Brain microvascular endothelial cell (primary cell): ENCODE measurements around the gene NINJ2.

Source experiments
- DNase-seq: peaks from one replicate; pipeline ENCODE4 v3.0.0-alpha.2; 2020
- H3K27ac ChIP-seq: fragments of 250-450 bp; sonication (Bioruptor Pico); 2 replicates; pipeline ENCODE4 v1.5.1; 2020; ENCODE audit warnings: mild to moderate bottlenecking, moderate library complexity
- H3K27me3 ChIP-seq: fragments of 250-450 bp; sonication (Bioruptor Pico); replicated peaks from 2 replicates; pipeline ENCODE4 v1.5.1; 2020; ENCODE audit warnings: mild to moderate bottlenecking
- H3K36me3 ChIP-seq: fragments of 250-450 bp; sonication (Bioruptor Pico); replicated peaks from 2 replicates; pipeline ENCODE4 v1.5.1; 2020; ENCODE audit warnings: mild to moderate bottlenecking
- H3K4me3 ChIP-seq: 2 replicates; pipeline ENCODE4 v1.5.1; 2011; ENCODE audit warnings: low read depth, mild to moderate bottlenecking, control low read depth, low read length, moderate library complexity
- CTCF ChIP-seq: IDR thresholded peaks from 2 replicates; pipeline ENCODE4 v1.5.1; 2011; ENCODE audit warnings: low read depth, mild to moderate bottlenecking, moderate library complexity, low read length, control low read depth, inconsistent platforms; ENCODE audit errors: missing control alignments
- in situ Hi-C: cut with HindIII; loops from 2 replicates; pipeline ENCODE4 v1.10.0; 2017; ENCODE audit warnings: low sequenced_read_pairs, low pct_ligation_motif_present

NINJ2 gene

GRCh38 chr12:611721-612120 lies 51.5 kb downstream of the NINJ2 start:
- Histone ChIP-seq H3K27me3 (no peaks in the 10 kb centered on the region), H3K36me3 (no peaks in the 10 kb centered on the region), H3K4me3 (no peak overlapping the region), H3K27ac (no peak overlapping the region)
- no peak for TF ChIP-seq CTCF
- in situ Hi-C loops, result no loop called here
- no peak for DNase-seq

GRCh38 chr12:608921-609320 lies 54.3 kb downstream of the NINJ2 start:
- in situ Hi-C loops, result no loop called here
- no peak for TF ChIP-seq CTCF
- H3K4me3 ChIP-seq, result no peak overlapping the region
- DNase-seq, result no peak
- no peaks in the 10 kb centered on the region for H3K27me3 ChIP-seq
- no peaks in the 10 kb centered on the region for H3K36me3 ChIP-seq
- no peak overlapping the region for H3K27ac ChIP-seq

GRCh38 chr12:608413-608812 lies 54.8 kb downstream of the NINJ2 start:
- Histone ChIP-seq H3K27me3 (no peaks in the 10 kb centered on the region), H3K4me3 (no peak overlapping the region), H3K36me3 (no peaks in the 10 kb centered on the region), H3K27ac (no peak overlapping the region)
- DNase-seq, result no peak
- in situ Hi-C loops, result no loop called here
- no peak for TF ChIP-seq CTCF

GRCh38 chr12:607541-608001 lies 55.7 kb downstream of the NINJ2 start:
- H3K27ac ChIP-seq, result no peak overlapping the region
- no peak for DNase-seq
- in situ Hi-C loops, result no loop called here
- no peak overlapping the region for H3K4me3 ChIP-seq
- TF ChIP-seq CTCF, result no peak
- no peaks in the 10 kb centered on the region for H3K27me3 ChIP-seq
- H3K36me3 ChIP-seq, result no peaks in the 10 kb centered on the region

GRCh38 chr12:604956-605355 lies 58.3 kb downstream of the NINJ2 start:
- no peak for TF ChIP-seq CTCF
- Histone ChIP-seq H3K36me3 (no peaks in the 10 kb centered on the region), H3K27ac (no peak overlapping the region), H3K4me3 (no peak overlapping the region), H3K27me3 (no peaks in the 10 kb centered on the region)
- in situ Hi-C loops, result no loop called here
- DNase-seq, result no peak

- no peak for DNase-seq
- Histone ChIP-seq H3K36me3 (no peaks in the 10 kb centered on the region), H3K27me3 (no peaks in the 10 kb centered on the region), H3K4me3 (no peak overlapping the region), H3K27ac (no peak overlapping the region)
- in situ Hi-C loops, result no loop called here
- TF ChIP-seq CTCF, result no peak
These were observed 60.6 kb downstream of the NINJ2 start for GRCh38 chr12:602700-603068.
